Nephron progenitor cell (in vitro differentiated cells): Measurements from ENCODE around the gene TEC.

Experiments used
- DNase-seq: peaks from one replicate; pipeline ENCODE4 v3.0.0; 2021
- H3K27ac Mint-ChIP-seq: 2 replicates; pipeline ENCODE4 v1.8.0; 2021; ENCODE audit warnings: mild to moderate bottlenecking, moderate library complexity, mixed read lengths
- H3K27me3 Mint-ChIP-seq: 2 replicates; pipeline ENCODE4 v1.8.0; 2021; ENCODE audit warnings: mild to moderate bottlenecking, low read depth, mixed read lengths; ENCODE audit not compliant: poor library complexity
- H3K36me3 Mint-ChIP-seq: 2 replicates; pipeline ENCODE4 v1.8.0; 2021; ENCODE audit warnings: low read depth, mixed read lengths
- H3K4me1 Mint-ChIP-seq: 2 replicates; pipeline ENCODE4 v1.8.0; 2021; ENCODE audit warnings: mixed read lengths
- H3K4me3 Mint-ChIP-seq: 2 replicates; pipeline ENCODE4 v1.8.0; 2021; ENCODE audit warnings: mild to moderate bottlenecking, moderate library complexity, mixed read lengths
- H3K9me3 Mint-ChIP-seq: 2 replicates; pipeline ENCODE4 v1.8.0; 2021; ENCODE audit warnings: mild to moderate bottlenecking, moderate library complexity, mixed read lengths
- TF ChIP-seq, protein P1 (sequence below): fragments of 200-600 bp; sonication (generic); IDR thresholded peaks from 2 replicates; pipeline ENCODE4 v1.5.0; 2021; ENCODE audit warnings: antibody characterized with exemption

Gene TEC

DNA sequence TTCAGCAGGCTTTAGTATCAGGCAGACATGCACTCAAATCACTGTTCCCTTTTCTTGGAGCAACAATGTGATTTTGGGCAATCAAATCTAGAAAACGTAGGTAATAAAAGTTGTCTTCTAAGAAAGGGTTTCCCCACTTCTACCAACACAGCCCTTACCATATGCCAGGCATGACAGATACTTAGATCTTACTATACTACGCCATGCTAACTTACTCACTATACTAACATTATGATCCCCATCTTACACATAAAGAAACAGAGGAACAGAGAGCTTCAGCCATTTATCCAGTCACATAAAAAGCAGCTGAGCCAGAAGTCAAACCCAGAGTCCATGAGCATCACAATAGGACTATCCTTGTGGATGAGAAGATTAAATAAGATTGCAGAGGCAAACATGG lies 144.8 kb downstream of the TEC start:
- TF ChIP-seq, protein P1, sequence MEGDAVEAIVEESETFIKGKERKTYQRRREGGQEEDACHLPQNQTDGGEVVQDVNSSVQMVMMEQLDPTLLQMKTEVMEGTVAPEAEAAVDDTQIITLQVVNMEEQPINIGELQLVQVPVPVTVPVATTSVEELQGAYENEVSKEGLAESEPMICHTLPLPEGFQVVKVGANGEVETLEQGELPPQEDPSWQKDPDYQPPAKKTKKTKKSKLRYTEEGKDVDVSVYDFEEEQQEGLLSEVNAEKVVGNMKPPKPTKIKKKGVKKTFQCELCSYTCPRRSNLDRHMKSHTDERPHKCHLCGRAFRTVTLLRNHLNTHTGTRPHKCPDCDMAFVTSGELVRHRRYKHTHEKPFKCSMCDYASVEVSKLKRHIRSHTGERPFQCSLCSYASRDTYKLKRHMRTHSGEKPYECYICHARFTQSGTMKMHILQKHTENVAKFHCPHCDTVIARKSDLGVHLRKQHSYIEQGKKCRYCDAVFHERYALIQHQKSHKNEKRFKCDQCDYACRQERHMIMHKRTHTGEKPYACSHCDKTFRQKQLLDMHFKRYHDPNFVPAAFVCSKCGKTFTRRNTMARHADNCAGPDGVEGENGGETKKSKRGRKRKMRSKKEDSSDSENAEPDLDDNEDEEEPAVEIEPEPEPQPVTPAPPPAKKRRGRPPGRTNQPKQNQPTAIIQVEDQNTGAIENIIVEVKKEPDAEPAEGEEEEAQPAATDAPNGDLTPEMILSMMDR = no peak
- H3K36me3 Mint-ChIP-seq = no peaks in the 10 kb centered on the region
- no peak for DNase-seq
- peaks cover 10% of the 10 kb centered on the region for H3K4me1 Mint-ChIP-seq
- H3K4me3 Mint-ChIP-seq = no peak overlapping the region
- no peaks in the 10 kb centered on the region for H3K9me3 Mint-ChIP-seq
- H3K27ac Mint-ChIP-seq = no peak overlapping the region
- H3K27me3 Mint-ChIP-seq = peaks cover 6% of the 10 kb centered on the region

DNA sequence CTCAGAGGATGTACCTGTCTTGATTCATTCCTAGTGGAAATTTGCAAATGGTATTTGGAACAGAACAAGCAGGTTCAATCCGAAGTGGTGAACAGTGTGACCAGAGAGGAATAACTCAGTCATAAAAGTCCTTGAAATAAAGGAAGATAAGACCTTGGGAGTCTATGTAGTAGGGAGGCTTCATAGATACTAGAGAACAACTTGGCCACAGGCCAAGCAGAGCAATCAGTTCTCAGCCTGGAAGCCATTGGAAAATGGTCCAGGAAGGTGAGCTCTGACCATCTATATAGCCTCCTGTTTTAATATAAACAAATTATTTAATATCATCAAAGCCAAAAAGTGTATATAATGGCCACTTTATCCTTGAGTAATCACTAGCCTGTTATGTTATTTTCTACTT lies 146.9 kb downstream of the TEC start:
- DNase-seq = no peak
- TF ChIP-seq, protein P1 = no peak
- Mint-ChIP-seq H3K9me3 (no peaks in the 10 kb centered on the region), H3K4me1 (peaks cover 6% of the 10 kb centered on the region), H3K36me3 (no peaks in the 10 kb centered on the region), H3K27me3 (peaks cover 6% of the 10 kb centered on the region), H3K4me3 (no peak overlapping the region), H3K27ac (no peak overlapping the region)

DNA sequence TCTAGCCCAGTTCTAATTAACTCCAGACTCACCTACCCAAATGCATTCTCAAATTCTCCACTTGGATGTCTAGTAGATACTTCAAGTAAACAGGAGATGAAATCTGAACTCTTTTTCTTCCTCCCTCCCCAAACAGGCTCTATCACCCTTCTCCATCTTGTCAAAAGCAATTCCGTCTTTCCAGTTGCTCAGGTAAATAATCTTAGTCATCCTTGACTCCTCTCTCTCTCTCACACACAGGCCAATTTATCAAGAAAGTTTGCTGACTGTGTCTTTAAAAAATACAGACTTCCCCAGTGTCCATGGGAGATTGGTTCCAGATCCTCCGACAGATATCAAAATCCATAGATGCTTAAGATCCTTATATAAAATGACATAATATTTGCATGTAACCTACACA lies 148.5 kb downstream of the TEC start:
- H3K36me3 Mint-ChIP-seq = no peaks in the 10 kb centered on the region
- peaks cover 6% of the 10 kb centered on the region for H3K27me3 Mint-ChIP-seq
- no peak overlapping the region for H3K4me3 Mint-ChIP-seq
- H3K4me1 Mint-ChIP-seq = no peaks in the 10 kb centered on the region
- no peak for DNase-seq
- no peak overlapping the region for H3K27ac Mint-ChIP-seq
- TF ChIP-seq, protein P1 = no peak
- H3K9me3 Mint-ChIP-seq = no peaks in the 10 kb centered on the region

DNA sequence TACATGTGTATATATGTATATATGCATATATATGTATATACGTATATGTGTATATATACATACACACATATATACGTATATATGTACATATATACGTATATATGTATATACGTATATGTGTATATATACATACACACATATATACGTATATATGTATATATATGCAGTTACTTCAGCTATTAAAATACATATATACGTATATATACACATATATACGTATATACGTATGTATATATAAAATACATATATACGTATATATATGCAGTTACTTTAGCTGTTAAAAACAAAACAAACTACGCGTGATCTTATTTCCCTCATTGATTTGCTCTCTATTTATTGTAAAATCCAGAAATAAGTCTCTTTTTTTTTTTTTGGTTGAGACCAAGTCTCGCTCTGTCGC lies 149.5 kb downstream of the TEC start:
- no peak for DNase-seq
- peaks cover 4% of the 10 kb centered on the region for H3K27me3 Mint-ChIP-seq
- no peaks in the 10 kb centered on the region for H3K4me1 Mint-ChIP-seq
- H3K27ac Mint-ChIP-seq = no peak overlapping the region
- H3K36me3 Mint-ChIP-seq = no peaks in the 10 kb centered on the region
- H3K4me3 Mint-ChIP-seq = no peak overlapping the region
- TF ChIP-seq, protein P1 = no peak
- H3K9me3 Mint-ChIP-seq = no peaks in the 10 kb centered on the region

DNA sequence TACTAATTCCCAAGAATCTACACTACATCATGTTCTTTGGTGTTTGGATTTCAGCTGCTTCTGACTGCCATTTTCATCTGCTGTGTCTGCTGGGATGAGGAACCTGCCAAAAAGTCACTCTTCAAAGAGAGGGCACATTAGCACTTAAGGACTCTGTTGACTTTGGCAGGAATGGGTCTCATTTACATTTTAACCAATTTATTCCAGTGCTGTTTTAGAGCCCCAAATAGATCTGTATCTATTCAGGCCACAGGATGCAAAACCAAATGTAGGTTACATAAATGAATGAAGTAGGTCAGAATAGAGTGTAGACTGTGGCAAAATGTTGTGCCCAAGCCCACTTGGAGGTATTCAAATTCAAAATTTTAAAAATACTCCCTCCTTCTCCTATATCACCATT lies 150.0 kb downstream of the TEC start:
- Mint-ChIP-seq H3K27me3 (peaks cover 4% of the 10 kb centered on the region), H3K36me3 (no peaks in the 10 kb centered on the region), H3K4me3 (no peak overlapping the region), H3K4me1 (no peaks in the 10 kb centered on the region), H3K27ac (no peak overlapping the region), H3K9me3 (no peaks in the 10 kb centered on the region)
- TF ChIP-seq, protein P1 = no peak
- DNase-seq = no peak

DNA sequence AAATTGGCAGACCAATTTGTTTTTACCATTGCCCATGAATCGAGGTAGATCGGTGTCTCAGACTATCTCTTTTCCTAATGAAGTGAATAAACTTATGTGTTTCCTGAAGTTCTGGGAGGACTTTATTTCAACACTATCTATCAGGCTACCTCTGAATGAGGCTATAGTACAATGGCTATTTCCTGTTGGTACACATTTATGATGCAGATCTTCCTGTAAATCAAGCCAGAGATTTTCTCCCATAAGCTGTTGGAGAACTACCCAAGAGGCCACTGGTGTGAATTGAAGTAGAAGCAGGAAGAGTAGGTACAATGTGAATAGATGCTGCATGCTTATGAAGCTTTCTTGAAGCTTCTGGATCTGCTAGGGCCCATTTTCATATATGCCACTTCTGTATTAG lies 151.6 kb downstream of the TEC start:
- H3K4me1 Mint-ChIP-seq = peaks cover 5% of the 10 kb centered on the region
- no peaks in the 10 kb centered on the region for H3K9me3 Mint-ChIP-seq
- H3K27me3 Mint-ChIP-seq = peaks cover 2% of the 10 kb centered on the region
- H3K36me3 Mint-ChIP-seq = no peaks in the 10 kb centered on the region
- no peak overlapping the region for H3K27ac Mint-ChIP-seq
- H3K4me3 Mint-ChIP-seq = no peak overlapping the region
- TF ChIP-seq, protein P1 = no peak
- no peak for DNase-seq
